HG03342 (cell line): ENCODE results near the gene DOLPP1.
A peak's percentile ranks its signal among the peaks of the same experiment; 100 is the strongest.
"Not testable (repeated sequence)": the region's sequence is repeated elsewhere in the genome, so short reads cannot be mapped to it uniquely, and the experiment has no call there.

Experiments
- ATAC-seq: cut with Tn5 transposase; IDR thresholded peaks from one replicate; pipeline ENCODE4 v1.9.1; 2021; ENCODE audit warnings: mild to moderate bottlenecking, moderate library complexity; ENCODE audit not compliant: unreplicated experiment

The DOLPP1 gene

DNA sequence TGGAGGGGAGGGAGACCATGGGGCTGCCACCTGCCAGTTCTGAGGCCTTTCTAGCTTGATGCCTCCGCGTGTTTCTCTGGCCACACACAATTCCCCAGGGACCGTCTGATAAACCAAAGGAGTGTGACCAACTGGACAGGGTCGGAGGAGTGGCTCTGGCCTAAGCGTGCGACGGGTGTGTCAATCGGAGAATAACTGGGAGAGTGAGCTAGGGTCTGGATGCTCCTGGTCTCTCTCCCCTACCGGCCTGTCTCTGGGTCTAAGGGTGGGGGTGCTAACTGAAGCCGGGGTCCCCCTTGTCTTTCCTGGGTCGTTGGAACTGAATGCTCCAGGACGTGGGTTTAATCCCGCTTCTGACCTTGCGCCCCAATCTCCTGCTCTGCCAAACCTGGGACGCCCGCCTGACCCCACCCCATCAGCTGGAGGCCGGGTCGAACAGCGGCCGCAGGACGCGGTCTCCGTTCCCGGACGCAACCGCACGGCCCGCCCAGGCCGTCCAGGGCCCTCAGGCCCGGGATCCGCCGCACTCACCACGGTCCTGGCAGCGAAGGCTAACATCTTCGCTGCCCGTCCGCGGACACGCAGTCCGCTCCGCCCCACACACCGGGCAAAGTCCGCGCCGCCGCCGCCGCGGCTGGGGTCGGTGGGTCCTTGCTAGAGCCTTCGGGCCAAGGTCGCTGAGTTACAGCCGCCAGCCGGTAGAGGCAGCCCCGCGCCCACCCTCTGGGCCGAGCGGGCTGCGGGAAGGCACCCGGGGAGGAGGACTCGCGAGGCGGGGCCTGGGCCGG is 29.2 kb downstream of the DOLPP1 start:
- peak; percentile 12 for ATAC-seq

DNA sequence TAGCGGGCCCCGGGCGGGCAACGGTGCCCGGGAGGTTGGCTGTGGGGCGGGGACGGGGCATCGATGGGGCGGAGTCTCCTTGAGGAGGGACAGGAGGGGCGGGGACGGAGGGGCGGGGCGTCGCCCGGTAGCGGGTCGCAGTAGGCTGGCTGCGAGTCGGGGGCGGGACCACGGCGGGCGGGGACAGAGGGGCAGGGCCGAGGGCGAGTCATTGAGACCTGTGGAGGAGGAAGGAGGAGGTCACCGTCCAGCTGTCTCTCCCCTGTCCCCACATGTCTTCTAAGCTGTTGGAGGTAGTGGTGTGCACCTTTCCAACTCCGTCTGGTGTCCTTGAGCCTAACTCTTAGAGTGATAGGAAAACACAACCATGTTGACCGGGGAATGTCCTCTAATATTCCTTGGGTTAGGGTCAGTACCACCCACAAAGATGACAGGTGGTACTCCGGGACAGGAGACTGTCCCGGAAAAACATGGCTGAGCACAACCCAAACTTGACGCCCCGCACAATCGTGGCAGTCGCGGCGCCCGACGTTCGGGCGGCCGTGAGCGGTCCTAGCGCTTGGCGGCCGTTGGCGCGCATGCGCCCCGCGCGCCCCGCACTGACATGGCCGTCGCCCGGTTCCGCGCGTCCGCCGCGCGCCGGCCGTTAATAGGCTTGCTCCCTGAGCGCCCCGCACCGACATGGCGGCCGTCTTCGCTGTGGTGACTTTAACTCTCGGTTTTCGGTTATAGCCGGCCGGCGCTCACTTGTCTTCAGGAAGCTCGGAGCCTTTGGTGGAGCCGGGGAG is 30.0 kb downstream of the DOLPP1 start, which contains the start of the genes CRAT and PTPA:
TSS of gene CRAT (minus strand) at position 54 of the 788 bp plus-strand sequence. CDS start 284 bp downstream, outside the sequence.
TSS of gene PTPA (plus strand) at position 676 of the 788 bp plus-strand sequence. CDS start 186 bp downstream, outside the sequence.
- ATAC-seq = peak; percentile 77

DNA sequence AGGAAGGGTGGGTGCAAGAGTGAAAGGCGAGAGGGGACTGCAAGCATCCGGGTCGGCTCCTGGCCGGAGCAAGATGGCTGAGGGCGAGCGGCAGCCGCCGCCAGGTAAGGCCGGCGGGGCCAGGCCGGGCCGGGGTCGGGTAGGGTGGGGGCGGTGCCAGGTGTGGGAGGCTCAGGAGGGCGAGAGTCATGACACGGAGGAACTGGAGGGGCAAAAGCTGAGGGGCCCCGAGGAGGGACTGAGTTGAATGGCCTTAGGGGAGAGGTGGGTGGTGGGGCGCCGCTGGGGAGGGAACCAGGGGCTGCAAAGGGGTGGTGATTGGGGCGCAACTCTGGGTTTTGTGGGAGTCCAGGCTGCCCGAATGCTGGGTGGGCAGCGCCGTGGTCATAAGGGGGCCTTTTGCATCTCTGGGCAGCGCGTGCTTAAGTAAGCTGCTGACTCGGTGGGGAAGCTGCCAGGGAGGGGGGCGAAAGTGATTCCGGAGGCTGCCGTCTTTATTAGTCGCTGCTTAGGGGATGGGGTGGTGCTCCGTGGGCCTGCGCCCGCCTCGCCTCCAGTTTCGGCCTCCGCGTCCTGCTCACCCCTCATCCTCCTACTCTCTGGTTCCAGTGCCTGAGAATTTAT is 30.7 kb downstream of the DOLPP1 start:
- peak; percentile 24 for ATAC-seq

DNA sequence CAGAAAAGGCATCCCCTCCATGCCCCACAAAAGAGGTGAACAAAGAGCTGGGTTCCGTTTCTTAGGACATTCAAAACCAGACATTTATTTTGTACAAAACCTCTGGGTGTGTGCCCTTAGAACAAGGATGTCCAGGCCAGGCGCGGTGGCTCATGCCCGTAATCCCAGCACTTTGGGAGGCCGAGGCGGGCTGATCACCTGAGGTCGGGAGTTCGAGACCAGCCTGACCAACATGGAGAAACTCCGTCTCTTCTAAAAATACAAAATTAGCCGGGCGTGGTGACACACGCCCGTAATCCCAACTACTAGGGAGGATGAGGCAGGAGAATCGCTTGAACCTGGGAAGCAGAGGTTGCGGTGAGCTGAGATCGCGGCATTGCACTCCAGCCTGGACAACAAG is 31.6 kb downstream of the DOLPP1 start:
- ATAC-seq = not testable (repeated sequence)

DNA sequence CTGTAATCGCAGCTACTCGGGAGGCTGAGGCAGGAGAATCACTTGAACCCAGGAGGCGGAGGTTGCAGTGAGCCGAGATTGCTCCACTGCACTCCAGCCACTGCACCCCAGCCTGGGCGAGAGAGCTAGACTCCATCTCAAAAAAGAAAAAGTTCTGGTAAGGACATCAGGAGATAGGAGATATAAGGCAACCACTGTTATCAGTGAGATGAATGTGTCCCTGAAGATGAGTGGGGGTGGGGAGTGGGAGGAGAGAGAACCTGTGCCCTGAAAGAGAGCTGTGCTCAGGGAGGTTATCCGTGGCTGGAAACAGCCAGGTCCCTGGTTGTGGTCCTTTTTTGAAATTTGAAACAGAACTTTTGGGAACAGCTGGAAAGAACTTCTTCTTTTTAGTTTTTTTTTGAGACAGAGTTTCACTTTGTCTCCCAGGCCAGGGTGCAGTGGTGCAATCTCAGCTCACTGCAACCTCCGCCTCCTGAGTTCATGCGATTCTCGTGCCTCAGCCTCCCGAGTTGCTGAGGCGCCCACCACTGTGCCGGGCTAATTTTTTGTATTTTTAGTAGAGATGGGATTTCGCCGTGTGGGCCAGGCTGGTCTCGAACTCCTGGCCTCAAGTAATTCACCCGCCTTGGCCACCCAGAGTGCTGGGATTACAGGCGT is 32.9 kb downstream of the DOLPP1 start:
- no peak for ATAC-seq

DNA sequence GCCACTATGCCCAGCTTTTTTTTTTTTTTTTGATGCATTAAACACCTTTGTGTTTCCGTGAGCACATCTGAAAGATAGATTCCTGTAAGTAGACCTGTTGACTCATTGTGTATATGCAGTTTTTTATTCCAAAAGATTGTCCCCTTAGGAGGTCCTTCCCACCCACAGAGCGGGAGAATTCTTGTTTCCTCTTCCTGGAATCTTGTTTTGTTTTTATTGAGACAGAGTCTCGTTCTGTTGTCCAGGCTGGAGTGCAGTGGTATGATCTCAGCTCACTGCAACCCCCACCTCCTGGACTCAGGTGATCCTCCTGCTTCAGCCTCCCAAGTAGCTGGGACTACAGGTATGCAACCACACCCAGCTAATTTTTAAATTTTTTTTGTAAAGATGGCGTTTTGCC is 37.9 kb downstream of the DOLPP1 start:
- no peak for ATAC-seq

DNA sequence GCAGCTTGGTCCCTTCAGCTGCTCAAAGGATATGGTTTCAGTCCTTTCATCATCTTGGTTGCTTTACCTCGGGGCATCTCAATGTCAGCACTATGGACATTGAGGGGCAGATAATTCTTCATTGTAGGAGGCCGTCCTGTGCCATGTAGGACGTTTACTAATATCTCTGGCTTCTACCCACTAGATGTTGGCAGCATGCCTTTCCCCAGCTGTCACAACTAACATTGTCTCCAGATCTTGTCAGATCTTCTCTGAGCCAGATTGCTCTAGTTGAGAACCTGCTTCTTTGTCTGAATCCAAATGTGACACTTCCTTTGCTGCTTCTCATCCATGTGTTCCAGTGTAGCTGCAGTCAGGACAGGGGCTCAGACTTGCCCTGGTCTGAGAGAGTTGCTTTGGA is 40.6 kb downstream of the DOLPP1 start:
- ATAC-seq = no peak

DNA sequence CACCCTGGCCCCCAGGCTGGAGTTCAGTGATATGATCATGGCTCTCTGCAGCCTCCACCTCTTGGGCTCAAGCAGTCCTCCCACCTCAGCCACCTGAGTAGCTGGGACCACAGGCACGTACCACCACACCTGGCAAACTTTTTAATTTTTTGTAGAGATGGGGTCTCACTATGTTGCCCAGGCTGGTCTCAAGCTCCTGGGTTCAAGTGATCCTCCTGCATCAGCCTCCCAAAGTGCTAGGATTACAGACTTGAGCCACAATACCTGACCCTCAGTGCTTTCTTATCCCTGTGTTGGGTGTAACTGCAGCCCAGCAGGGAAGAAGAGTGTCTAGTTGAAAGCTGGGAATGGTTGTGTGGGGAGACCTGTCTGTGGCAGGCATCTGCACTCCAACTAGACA is 41.2 kb downstream of the DOLPP1 start:
- no peak for ATAC-seq

DNA sequence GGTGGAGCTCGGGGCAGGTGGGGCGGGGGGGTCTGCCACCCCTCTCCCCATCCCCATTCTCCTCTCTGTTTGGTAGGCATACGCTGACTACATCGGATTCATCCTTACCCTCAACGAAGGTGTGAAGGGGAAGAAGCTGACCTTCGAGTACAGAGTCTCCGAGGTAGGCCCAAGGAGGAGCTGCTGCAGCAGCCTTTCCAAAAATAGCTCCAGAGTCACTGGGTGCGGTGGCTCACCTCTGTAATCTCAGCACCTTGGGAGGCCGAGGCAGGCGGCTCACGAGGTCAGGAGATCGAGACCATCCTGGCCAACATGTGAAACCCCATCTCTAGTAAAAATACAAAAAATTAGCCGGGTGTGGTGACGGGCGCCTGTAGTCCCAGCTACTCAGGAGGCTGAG is 42.1 kb downstream of the DOLPP1 start:
- ATAC-seq = not testable (repeated sequence)

DNA sequence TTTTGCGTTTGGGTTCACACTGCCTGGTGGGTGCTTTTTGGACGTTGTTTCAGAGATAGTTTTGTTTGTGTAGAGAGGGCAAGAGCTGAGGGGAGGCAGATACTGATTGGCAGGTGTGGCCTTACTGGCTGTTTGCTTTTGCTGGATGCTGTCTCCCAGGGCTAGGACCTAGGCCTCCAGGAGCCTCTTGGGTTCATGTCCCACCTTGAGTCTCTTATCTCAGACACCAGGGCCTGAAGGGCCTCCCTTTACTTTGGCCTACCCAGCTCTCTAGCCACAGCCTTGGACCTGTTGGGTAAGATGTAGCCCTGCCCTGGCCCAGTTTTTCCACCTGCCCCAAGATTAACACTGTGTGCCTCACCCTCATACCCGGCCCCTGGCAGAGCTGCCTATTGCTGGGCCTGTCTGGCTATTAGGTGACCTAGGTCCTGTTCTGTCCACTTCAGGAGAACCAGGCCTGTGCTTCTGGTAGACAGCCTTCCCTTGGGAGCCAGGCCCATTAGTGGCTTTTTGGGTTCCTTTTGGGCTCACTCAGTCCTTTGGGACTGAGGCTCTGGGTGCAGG is 43.7 kb downstream of the DOLPP1 start:
- no peak for ATAC-seq

DNA sequence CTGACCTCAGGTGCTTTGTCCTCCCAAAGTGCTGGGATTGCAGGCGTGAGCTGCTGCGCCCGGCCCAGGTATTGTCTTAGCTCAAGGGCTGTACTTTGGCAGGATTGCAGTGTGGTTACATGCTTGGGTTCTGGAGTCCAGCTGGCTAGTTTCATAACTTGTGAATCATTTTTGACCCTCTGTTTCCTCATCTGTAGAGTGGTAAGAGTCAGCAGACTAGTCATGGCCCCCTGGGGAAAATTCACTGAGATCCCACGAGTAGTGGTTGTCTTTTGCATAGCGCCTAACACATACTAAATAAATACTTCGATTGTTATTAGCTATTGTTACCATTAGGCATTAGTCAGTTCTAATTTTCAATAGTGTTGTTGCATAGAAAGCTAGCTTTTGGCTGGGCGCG is 44.6 kb downstream of the DOLPP1 start:
- ATAC-seq = no peak

DNA sequence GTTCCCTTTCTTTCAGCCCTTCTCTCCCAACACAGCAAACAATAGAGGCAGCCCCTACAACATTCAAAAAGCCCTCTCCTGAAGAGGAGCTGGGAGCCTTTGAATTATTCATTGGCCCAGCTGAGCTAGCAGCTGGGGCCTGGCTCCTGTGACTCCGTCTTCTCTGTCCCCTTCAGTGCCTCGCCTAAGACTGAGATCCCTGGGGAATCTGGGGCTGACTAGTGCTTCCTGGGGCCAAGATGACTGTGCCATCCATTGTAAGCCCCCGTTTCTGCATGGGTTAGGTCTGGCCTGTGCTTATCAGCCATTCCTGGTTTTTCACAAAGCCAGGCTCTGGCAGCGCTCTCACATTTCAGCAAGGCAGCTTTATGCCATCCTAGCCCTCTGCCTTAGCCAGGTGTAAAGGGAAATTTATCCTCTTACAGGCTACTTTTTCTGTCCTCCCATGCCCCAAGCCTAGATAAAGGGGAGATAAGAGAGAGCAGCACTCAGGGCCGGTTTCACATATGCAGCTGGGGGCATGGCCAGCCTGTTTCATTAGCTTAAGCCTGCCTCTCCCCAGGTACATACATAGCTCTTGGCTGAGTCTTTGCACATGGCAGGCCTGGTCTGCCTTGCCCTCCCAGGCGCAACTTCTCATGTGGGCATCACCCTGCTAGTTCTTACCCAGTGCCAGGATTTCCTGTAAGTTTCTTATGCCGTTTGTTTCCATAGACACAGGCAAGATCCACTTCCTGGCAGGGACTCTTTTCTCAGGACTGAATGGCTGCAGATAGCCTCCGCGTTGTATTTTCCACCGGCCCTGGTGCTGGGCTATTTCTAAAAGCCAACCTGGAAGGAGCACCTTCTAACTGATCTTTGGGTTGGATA is 46.1 kb downstream of the DOLPP1 start:
- no peak for ATAC-seq

DNA sequence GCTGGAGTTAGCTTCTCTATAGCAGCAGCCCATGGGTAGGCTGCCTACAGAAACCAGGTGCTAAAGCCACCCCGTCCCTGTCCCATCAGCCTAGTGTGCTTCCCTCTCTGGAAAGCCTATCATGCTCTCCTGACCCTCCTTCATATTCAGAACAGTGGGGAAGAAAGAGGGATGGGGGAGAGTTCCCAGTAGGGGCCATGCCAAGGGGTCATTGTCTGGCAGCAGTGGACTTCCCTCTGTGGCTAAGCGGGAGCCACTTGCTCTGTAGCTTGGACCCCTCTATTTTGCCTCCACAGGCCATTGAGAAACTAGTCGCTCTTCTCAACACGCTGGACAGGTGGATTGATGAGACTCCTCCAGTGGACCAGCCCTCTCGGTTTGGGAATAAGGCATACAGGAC is 47.8 kb downstream of the DOLPP1 start:
- ATAC-seq = no peak

DNA sequence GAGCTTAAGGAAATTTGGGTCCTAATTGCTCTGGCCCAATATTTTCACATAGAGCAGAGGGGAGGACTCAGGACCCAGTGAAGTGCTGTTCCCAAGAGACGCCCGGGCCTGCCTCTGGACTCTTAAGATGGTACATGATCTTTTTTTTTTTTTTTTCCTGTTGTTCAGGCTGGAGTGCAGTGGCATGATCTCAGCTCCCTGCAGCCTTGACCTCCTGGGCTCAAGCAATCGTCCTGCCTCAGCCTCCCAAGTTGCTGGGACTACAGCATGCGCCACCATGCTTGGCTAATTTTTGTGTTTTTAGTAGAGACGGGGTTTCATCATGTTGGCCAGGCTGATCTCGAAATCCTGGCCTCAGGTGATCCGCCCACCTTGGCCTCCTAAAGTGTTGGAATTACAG is 49.4 kb downstream of the DOLPP1 start:
- not testable (repeated sequence) for ATAC-seq

DNA sequence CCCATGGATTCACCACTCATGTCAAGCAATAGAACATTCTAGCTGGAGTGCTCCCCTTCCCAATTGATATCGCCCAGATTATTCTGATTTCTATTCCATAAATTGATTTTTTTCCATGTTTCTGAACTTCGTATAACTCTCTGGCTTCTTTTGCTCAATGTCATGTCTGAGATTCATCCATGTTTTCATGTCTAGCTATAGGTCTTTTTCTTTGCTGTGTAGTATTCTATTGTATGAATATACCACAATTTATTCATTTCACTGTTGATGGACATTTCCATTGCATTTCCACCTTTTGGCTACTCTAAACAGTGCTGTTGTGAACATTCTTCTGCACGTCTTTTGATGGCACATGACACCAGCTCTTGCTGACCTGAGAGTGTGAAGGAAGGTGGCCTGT is 49.9 kb downstream of the DOLPP1 start:
- no peak for ATAC-seq

DNA sequence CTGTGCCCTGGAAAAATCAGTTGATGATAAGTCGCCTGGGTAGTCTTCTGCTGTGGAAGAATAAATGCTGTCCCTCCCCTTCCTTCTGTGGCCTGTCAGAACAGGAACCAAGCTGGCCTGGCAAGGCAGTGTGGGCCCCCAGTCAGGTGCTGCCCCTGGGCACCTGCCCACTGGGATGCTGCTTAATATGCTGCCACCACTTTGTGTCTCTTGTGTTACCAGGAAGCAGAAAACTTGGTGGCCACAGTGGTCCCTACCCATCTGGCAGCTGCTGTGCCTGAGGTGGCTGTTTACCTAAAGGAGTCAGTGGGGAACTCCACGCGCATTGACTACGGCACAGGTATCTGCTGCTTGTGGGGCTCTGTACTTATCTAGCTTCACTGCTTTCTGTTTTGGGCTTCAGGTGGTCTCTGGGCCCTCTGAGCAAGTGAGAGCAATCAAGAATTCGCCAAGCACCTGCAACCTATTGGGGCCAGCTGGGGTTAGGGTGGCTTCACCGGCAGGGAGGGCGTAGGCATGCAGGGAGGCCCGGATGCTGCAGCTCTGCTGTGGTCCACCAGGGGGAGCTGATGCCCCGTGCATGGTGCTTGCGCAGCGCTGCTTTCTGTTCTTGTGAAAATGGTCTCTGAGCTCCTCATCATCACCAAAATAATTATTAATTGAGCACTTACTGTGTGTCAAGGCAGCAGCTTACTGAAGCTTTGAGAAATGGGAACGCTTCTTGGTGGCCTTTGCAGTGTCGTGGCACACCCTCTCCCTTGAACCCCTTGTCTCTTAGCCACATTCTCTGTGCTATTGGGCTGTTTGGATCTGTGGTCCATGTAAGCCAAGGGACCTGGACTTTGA is 50.6 kb downstream of the DOLPP1 start:
- ATAC-seq = peak; percentile 75

DNA sequence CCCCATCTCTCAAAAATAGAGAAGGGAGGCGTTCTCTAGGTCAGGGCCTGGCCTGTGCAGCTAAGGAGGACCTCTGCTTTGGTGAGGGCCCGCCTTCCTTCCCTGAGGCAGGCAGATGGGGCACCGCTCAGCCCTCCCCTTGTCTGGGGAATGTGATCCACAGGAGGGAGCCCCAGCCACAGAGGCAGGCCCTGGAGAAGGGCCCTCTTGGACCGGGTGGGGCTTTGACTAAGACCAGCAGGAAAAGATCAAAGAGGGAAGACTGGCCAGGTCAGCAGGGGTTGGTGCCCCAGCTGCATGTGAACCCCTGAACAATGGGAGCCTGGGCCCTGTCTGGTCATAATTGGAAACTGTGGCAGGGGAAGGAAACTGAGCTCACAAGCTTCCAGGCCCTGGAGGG is 52.2 kb downstream of the DOLPP1 start:
- ATAC-seq = no peak

DNA sequence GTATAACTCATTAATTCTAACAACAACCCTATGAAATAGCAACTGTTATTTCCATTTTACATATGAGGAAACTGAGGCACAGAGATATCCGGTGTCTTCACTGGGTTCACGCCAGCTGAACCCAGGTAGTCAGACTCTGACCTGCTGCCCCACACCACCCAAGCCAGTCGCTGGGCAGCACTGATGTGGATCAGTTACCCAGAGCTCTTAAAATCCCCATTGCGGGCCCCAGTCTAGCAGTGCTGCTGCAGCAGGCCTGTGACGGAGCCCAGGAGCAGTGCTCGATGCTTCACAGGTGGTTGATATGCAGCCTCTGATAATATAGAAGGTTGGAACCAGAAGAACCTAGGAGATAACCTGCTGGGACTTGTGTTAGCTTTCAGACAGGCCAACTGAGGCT is 54.6 kb downstream of the DOLPP1 start:
- no peak for ATAC-seq
